GM06990 (cell line): ENCODE data around the gene DCST1.

Experiments used
- DNase-seq: peaks from one replicate; pipeline ENCODE4 v3.0.0-alpha.2; 2011; ENCODE audit not compliant: insufficient read length; ENCODE audit errors: extremely low read depth
- H3K27me3 ChIP-seq: replicated peaks from 2 replicates; pipeline ENCODE4 v1.6.0; 2011; ENCODE audit warnings: low read length; ENCODE audit not compliant: control insufficient read depth, insufficient read depth
- H3K36me3 ChIP-seq: 2 replicates; pipeline ENCODE4 v1.5.1; 2011; ENCODE audit warnings: low read length; ENCODE audit not compliant: control insufficient read depth, insufficient read depth
- H3K4me3 ChIP-seq: replicated peaks from 2 replicates; pipeline ENCODE4 v1.5.1; 2011; ENCODE audit warnings: low read depth, mild to moderate bottlenecking, control low read depth, low read length
- CTCF ChIP-seq: IDR thresholded peaks from 2 replicates; pipeline ENCODE4 v1.5.1; 2011; ENCODE audit warnings: low read length, control low read depth, mild to moderate bottlenecking, inconsistent platforms; ENCODE audit not compliant: insufficient read depth, poor library complexity, severe bottlenecking

Gene DCST1

DNA sequence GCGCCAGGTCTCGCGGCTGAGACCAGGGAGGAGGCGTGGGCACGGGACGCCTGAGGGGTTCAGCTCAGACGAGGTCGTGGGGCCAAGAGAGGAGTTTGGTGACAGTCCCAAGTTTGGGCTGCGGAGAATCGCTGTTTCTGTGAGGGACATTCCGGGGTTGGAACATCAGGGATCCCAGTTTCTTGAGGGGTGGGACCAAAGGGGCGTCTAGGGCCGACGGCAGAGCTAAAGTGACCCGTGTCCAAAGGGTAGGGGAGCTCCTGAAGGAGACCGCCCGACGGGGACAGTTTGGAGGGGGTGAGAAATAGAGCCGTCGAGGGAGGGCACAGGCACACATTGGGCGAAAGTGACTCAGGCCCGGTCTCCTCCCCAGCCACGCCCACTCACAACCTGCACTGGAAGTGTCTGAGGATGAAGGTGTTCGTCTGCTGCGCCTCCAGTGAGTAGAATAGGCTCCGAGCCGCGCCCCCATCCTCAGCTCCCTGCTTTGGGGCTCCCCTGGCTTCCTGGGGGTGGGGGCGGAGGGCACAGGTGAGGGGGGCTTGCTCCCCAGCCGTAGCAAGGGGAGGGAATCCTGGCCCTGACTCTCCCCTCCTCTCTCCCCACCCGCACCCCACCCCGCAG is 52.0 kb downstream of the DCST1 start:
- TF ChIP-seq CTCF = no peak

DNA sequence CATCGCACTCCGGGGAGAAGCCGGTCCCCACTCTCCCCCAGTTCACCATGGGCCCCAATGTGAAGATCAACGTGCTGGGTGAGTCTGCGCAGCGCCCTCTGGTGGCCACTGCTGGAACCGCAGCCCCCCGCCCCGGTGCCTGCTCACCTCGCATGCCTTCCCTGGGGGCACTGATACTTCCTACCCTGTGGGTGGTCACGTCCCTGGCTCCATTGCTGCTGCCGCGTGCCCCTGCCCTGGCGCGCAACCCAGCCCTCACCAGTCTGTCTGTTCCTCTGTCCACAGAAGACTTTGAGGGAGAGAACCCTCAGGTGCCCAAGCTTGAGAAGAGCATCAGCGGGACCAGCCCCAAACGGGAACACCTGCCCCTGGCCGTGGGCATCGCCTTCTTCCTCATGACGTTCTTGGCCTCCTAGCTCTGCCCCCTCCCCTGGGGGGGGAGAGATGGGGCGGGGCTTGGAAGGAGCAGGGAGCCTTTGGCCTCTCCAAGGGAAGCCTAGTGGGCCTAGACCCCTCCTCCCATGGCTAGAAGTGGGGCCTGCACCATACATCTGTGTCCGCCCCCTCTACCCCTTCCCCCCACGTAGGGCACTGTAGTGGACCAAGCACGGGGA is 52.6 kb downstream of the DCST1 start:
- TF ChIP-seq CTCF = peak; percentile 97
- Histone ChIP-seq H3K36me3 (no peaks in the 10 kb centered on the region), H3K27me3 (peaks cover 4% of the 10 kb centered on the region), H3K4me3 (no peak overlapping the region; the same call in 1 of the 2 replicates)
- peak; percentile 87 for DNase-seq

More for the DNA sequence above, 52.0 kb downstream of the DCST1 start:
- peaks cover 3% of the 10 kb centered on the region for H3K27me3 ChIP-seq
- no peaks in the 10 kb centered on the region for H3K36me3 ChIP-seq
- peak; percentile 55 for DNase-seq
- H3K4me3 ChIP-seq = peak overlapping the region; percentile 72

DNA sequence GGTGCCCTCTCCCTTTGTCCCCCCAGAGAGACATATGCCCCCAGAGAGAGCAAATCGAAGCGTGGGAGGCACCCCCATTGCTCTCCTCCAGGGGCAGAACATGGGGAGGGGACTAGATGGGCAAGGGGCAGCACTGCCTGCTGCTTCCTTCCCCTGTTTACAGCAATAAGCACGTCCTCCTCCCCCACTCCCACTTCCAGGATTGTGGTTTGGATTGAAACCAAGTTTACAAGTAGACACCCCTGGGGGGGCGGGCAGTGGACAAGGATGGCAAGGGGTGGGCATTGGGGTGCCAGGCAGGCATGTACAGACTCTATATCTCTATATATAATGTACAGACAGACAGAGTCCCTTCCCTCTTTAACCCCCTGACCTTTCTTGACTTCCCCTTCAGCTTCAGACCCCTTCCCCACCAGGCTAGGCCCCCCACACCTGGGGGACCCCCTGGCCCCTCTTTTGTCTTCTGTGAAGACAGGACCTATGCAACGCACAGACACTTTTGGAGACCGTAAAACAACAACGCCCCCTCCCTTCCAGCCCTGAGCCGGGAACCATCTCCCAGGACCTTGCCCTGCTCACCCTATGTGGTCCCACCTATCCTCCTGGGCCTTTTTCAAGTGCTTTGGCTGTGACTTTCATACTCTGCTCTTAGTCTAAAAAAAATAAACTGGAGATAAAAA is 53.4 kb downstream of the DCST1 start:
- H3K36me3 ChIP-seq = no peaks in the 10 kb centered on the region
- TF ChIP-seq CTCF = peak; percentile 17
- no peak for DNase-seq
- peaks cover 4% of the 10 kb centered on the region for H3K27me3 ChIP-seq
- no peak overlapping the region for H3K4me3 ChIP-seq

GRCh38 chr1:155091071-155092051 is 57.7 kb downstream of the DCST1 start:
- Histone ChIP-seq H3K27me3 (peaks cover 1% of the 10 kb centered on the region), H3K4me3 (no peak overlapping the region), H3K36me3 (no peaks in the 10 kb centered on the region)
- TF ChIP-seq CTCF = peak; percentile 97
- peak; percentile 73 for DNase-seq

GRCh38 chr1:155092131-155092530 is 58.5 kb downstream of the DCST1 start:
- H3K36me3 ChIP-seq = no peaks in the 10 kb centered on the region
- DNase-seq = no peak
- H3K4me3 ChIP-seq = no peak overlapping the region
- peaks cover 1% of the 10 kb centered on the region for H3K27me3 ChIP-seq
- no peak for TF ChIP-seq CTCF
